HuH-7.5 (cell line): ENCODE results near the gene CREB3L4.
A peak's percentile ranks its signal among the peaks of the same experiment; 100 is the strongest.
"Not testable (repeated sequence)": the region's sequence is repeated elsewhere in the genome, so short reads cannot be mapped to it uniquely, and the experiment has no call there.

Experiments
- DNase-seq: peaks from one replicate; pipeline ENCODE4 v3.0.0; 2011; ENCODE audit warnings: low spot score

Gene CREB3L4

GRCh38 chr1:153985941-153986761 is 18.4 kb downstream of the CREB3L4 start, which contains the start of gene RAB13:
Gene RAB13 (minus strand): TSS chr1:153986339. CDS start chr1:153986236, 103 bp downstream.
- DNase-seq: peak; percentile 87

GRCh38 chr1:153987621-153988020 is 19.9 kb downstream of the CREB3L4 start:
- no peak for DNase-seq

- DNase-seq: peak; percentile 94
Measured at GRCh38 chr1:153990468-153991150, 22.9 kb downstream of the CREB3L4 start, which contains the start of gene RPS27. Gene RPS27 (plus strand): TSS chr1:153990762. CDS start chr1:153990797, 35 bp downstream.

DNA sequence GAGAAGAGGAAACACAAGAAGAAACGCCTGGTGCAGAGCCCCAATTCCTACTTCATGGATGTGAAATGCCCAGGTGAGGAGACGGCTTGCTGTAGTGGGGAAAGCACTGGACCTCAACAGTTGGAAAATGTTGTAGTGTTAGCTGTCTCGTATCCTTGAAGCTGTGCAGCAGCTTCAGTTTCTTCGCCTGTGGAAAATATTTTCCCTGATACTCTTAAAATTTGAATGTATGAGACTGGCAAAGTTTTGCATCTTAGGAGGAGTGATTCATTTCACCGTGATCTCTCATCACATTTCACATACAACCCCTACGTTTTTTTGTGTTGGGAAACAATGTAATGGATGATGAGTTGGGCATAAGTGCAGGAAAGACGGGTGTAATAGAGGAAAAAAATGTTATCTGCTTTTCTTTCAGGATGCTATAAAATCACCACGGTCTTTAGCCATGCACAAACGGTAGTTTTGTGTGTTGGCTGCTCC is 23.5 kb downstream of the CREB3L4 start:
- DNase-seq: no peak

GRCh38 chr1:153991806-153992205 is 24.1 kb downstream of the CREB3L4 start:
- no peak for DNase-seq

- no peak for DNase-seq
Measured at GRCh38 chr1:153995202-153995601, 27.5 kb downstream of the CREB3L4 start.

GRCh38 chr1:153995640-153996039 is 27.9 kb downstream of the CREB3L4 start:
- no peak for DNase-seq

- DNase-seq: not testable (repeated sequence)
Measured at GRCh38 chr1:153996882-153997281, 29.2 kb downstream of the CREB3L4 start.

- no peak for DNase-seq
Measured at GRCh38 chr1:154000420-154000819, 32.7 kb downstream of the CREB3L4 start.

DNA sequence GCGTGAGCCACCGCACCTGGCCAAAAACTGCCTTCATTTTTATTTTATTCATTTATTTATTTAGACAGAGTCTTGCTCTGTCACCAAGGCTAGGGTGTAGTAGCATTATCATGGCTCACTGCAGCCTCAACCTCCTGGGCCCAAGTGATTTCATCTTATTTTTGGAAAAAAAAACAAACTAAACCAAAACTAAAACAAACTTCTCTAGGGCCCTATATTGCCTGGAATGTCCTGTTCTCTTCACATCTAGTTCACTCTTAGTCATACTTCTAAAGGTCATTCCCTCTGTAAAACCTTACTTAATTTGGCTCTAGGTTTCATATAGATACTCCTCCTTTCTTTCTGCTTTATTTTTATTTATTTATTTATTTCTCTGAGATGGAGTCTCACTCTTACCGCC is 38.4 kb downstream of the CREB3L4 start:
- DNase-seq: no peak

DNA sequence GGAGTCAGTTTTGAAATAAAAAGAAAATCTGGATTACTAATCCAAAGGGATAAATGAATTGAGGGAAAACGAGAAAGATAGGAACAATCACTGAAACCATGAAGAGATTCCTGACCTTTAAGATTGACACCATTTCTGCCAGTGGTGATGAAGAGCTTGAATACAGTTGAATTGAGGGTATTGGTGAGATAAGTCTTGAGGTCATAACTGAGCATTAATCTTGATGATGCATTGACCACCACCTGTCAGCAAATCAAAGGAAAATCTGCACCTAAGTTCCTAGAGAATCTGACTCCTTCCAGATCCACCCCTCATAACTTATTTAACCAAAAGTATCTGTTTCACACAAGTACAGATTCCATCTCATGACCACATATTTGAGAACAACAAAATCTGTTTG is 44.4 kb downstream of the CREB3L4 start:
- no peak for DNase-seq

- DNase-seq: not testable (repeated sequence)
Measured at GRCh38 chr1:154012543-154012942, 44.8 kb downstream of the CREB3L4 start.

- DNase-seq: no peak
Measured at GRCh38 chr1:154014154-154014907, 46.6 kb downstream of the CREB3L4 start.

DNA sequence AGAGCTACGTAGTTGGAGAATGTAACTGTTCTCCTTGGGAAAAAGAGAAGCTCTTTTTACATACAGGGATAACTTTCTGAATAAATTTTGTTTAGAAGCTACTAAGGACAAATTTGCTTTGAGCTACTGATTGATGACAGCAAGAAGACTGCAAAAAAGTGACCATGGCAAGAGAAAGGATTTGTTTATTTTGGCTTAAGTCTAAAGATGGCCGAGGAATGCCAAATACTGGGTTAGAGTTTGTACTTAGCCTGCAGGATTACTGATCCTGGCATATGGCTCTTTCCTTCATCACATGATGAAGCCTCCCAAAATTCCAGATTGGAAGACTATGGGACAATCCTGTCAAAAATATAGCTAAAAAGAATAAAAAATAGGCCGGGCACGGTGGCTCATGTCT is 51.6 kb downstream of the CREB3L4 start:
- DNase-seq: no peak

- no peak for DNase-seq
Measured at GRCh38 chr1:154019940-154020339, 52.2 kb downstream of the CREB3L4 start.
